HCT116 (cell line): ENCODE data around the gene MEI1. TPM values are rescaled to one million over a fixed set of nuclear protein-coding genes. Genes with fewer than 3 reads are reported as not detected.

Experiments
- ATAC-seq: fragments of 200-7000 bp; cut with Tn5 transposase; 2 replicates; pipeline ENCODE4 v1.9.1; 2020; ENCODE audit warnings: mild to moderate bottlenecking, moderate library complexity
- BruUV-seq: library from RNA; stranded (reverse); fragments of 400-500 nt; replicated peaks from 2 replicates; lab custom pipeline; 2021; lab: Mats Ljungman, UMichigan
- CTCF ChIA-PET: fragments of 300-600 bp; sonication (Branson Sonifier 250); formaldehyde crosslinking; loops from one replicate; lab custom pipeline; 2021; ENCODE audit warnings: antibody characterized with exemption; lab: Charles Lee
- POLR2A ChIA-PET: fragments of 300-600, 350-600 bp; sonication (Branson Sonifier 250); formaldehyde crosslinking; loops from one replicate; lab custom pipeline; 2021; ENCODE audit warnings: antibody characterized with exemption; lab: Charles Lee
- RAD21 ChIA-PET, 2 experiments: fragments of 300-600 bp; sonication (Branson Sonifier 250); formaldehyde crosslinking; loops; one replicate each; lab custom pipeline; 2023; ENCODE audit warnings: low total read pairs in 2 of 2; ENCODE audit not compliant: uncharacterized antibody in 2 of 2, unreplicated experiment in 2 of 2, low non-redundant PET in 1 of 2; lab: Charles Lee
- DNase-seq: peaks from one replicate; pipeline ENCODE4 v3.0.0-alpha.2; 2010; ENCODE audit warnings: low read depth, low spot score
- H2AFZ ChIP-seq: fragments of 200-600 bp; shearing (Covaris generic), sonication (generic); 2 replicates; pipeline ENCODE4 v1.6.1; 2017; ENCODE audit warnings: low read depth, mixed run types, mixed read lengths, antibody characterized with exemption, low read length; ENCODE audit not compliant: poor library complexity, severe bottlenecking
- H3K27ac ChIP-seq: 2 replicates; pipeline ENCODE4 v1.5.1; 2012; ENCODE audit warnings: low read depth, low read length
- H3K27me3 ChIP-seq: fragments of 200-600 bp; sonication (generic); 2 replicates; pipeline ENCODE4 v1.6.1; 2016; ENCODE audit warnings: mixed run types, low read length, mixed read lengths; ENCODE audit not compliant: insufficient read depth
- H3K36me3 ChIP-seq, 2 experiments: fragments of 200-500 bp in 1 of 2; fragments of 200-600 bp in 1 of 2; sonication (Bioruptor generic) in 1 of 2; sonication (generic) in 1 of 2; 2 replicates each; pipeline versions ENCODE4 v1.5.1 to v1.6.1; 2014 to 2016; ENCODE audit warnings: low read length in 2 of 2, inconsistent platforms in 1 of 2, mixed read lengths in 1 of 2, mixed run types in 1 of 2; ENCODE audit not compliant: insufficient read depth in 2 of 2, control insufficient read depth in 1 of 2
- H3K4me1 ChIP-seq, 2 experiments: fragments of 200-600 bp in 1 of 2; sonication (generic) in 1 of 2; 2 replicates each; pipeline versions ENCODE4 v1.5.1 to v1.6.1; 2012 to 2017; ENCODE audit warnings: low read length in 2 of 2, inconsistent platforms in 1 of 2, mild to moderate bottlenecking in 1 of 2, mixed read lengths in 1 of 2, mixed run types in 1 of 2, moderate library complexity in 1 of 2; ENCODE audit not compliant: insufficient read depth in 2 of 2, control insufficient read depth in 1 of 2
- H3K4me2 ChIP-seq: fragments of 200-600 bp; sonication (generic); 2 replicates; pipeline ENCODE4 v1.6.1; 2017; ENCODE audit warnings: mixed run types, low read length, mixed read lengths
- H3K4me3 ChIP-seq, 2 experiments: fragments of 200-600 bp in 1 of 2; sonication (generic) in 1 of 2; replicated peaks in 1 of 2; 2 replicates each; pipeline ENCODE4 v1.5.1; 2011 to 2016; ENCODE audit warnings: low read length in 2 of 2, control low read depth in 1 of 2, low read depth in 1 of 2, mild to moderate bottlenecking in 1 of 2, mixed read lengths in 1 of 2, mixed run types in 1 of 2
- H3K79me2 ChIP-seq: fragments of 200-600 bp; sonication (generic); 2 replicates; pipeline ENCODE4 v1.6.1; 2017; ENCODE audit warnings: mild to moderate bottlenecking, mixed run types, low read length, moderate library complexity, mixed read lengths; ENCODE audit not compliant: insufficient read depth
- H3K9ac ChIP-seq: fragments of 200-600 bp; sonication (generic); 2 replicates; pipeline ENCODE4 v1.6.1; 2016; ENCODE audit warnings: low read length, mixed read lengths
- H3K9me2 ChIP-seq: fragments of 200-600 bp; sonication (generic), shearing (Covaris generic); 2 replicates; pipeline ENCODE4 v1.6.1; 2017; ENCODE audit warnings: mixed run types, mild to moderate bottlenecking, moderate library complexity; ENCODE audit not compliant: insufficient read depth
- H3K9me3 ChIP-seq, 2 experiments: fragments of 200-500 bp in 1 of 2; fragments of 200-600 bp in 1 of 2; sonication (Bioruptor generic) in 1 of 2; sonication (generic) in 1 of 2; 2 replicates each; pipeline ENCODE4 v1.6.1; 2014 to 2017; ENCODE audit warnings: low read length in 2 of 2, mixed read lengths in 2 of 2, inconsistent platforms in 1 of 2, low read depth in 1 of 2, mild to moderate bottlenecking in 1 of 2, mixed run types in 1 of 2, moderate library complexity in 1 of 2; ENCODE audit not compliant: control insufficient read depth in 1 of 2, insufficient read depth in 1 of 2
- H4K20me1 ChIP-seq: fragments of 200-600 bp; sonication (generic), shearing (Covaris generic); 2 replicates; pipeline ENCODE4 v1.6.1; 2017; ENCODE audit warnings: mixed run types, mild to moderate bottlenecking, moderate library complexity; ENCODE audit not compliant: insufficient read depth
- ATF3 ChIP-seq: IDR thresholded peaks from 2 replicates; pipeline ENCODE4 v1.6.1; 2012
- CBX3 ChIP-seq: IDR thresholded peaks from 2 replicates; pipeline ENCODE4 v1.6.1; 2012; ENCODE audit warnings: low read depth
- CEBPB ChIP-seq: IDR thresholded peaks from 2 replicates; pipeline ENCODE4 v1.6.1; 2012; ENCODE audit warnings: low read depth
- CTCF ChIP-seq, 3 experiments: fragments of 200-600 bp in 1 of 3; sonication (generic) in 1 of 3; IDR thresholded peaks in 2 of 3; conservative IDR thresholded peaks in 1 of 3; 2 replicates each; pipeline ENCODE4 v1.5.1; 2012 to 2017; ENCODE audit warnings: low read depth in 2 of 3, low read length in 2 of 3, antibody characterized with exemption in 1 of 3, borderline replicate concordance in 1 of 3, control low read depth in 1 of 3, mild to moderate bottlenecking in 1 of 3, mixed read lengths in 1 of 3, mixed run types in 1 of 3, moderate library complexity in 1 of 3; ENCODE audit not compliant: insufficient read depth in 1 of 3
- EGR1 ChIP-seq: IDR thresholded peaks from 2 replicates; pipeline ENCODE4 v1.6.1; 2012; ENCODE audit warnings: low read depth
- ELF1 ChIP-seq: IDR thresholded peaks from 2 replicates; pipeline ENCODE4 v1.6.1; 2012; ENCODE audit warnings: low read depth, borderline replicate concordance
- EZH2 ChIP-seq: fragments of 200-600 bp; sonication (generic); IDR thresholded peaks from 2 replicates; pipeline ENCODE4 v1.6.1; 2017; ENCODE audit warnings: antibody characterized with exemption, mixed run types
- FOSL1 ChIP-seq: IDR thresholded peaks from 2 replicates; pipeline ENCODE4 v1.6.1; 2012; ENCODE audit warnings: low read depth
- JUND ChIP-seq: IDR thresholded peaks from 2 replicates; pipeline ENCODE4 v1.6.1; 2012
- POLR2A ChIP-seq: IDR thresholded peaks from 2 replicates; pipeline ENCODE4 v1.7.0; 2011; ENCODE audit warnings: borderline replicate concordance; ENCODE audit not compliant: insufficient read depth, insufficient read length; ENCODE audit errors: extremely low read depth
- POLR2AphosphoS5 ChIP-seq: IDR thresholded peaks from 2 replicates; pipeline ENCODE4 v1.6.1; 2011; ENCODE audit warnings: mild to moderate bottlenecking, low read depth, low read length, moderate library complexity
- RAD21 ChIP-seq: IDR thresholded peaks from 2 replicates; pipeline ENCODE4 v1.6.1; 2012; ENCODE audit warnings: low read depth, mild to moderate bottlenecking
- REST ChIP-seq: IDR thresholded peaks from 2 replicates; pipeline ENCODE4 v1.6.1; 2012; ENCODE audit warnings: low read depth
- SIN3A ChIP-seq: IDR thresholded peaks from 2 replicates; pipeline ENCODE4 v1.6.1; 2012; ENCODE audit warnings: low read depth
- SP1 ChIP-seq: IDR thresholded peaks from 2 replicates; pipeline ENCODE4 v1.6.1; 2012; ENCODE audit warnings: low read depth
- SRF ChIP-seq: IDR thresholded peaks from 2 replicates; pipeline ENCODE4 v1.6.1; 2012; ENCODE audit warnings: low read depth
- TCF7L2 ChIP-seq: IDR thresholded peaks from 2 replicates; pipeline ENCODE4 v1.7.0; 2011; ENCODE audit warnings: borderline replicate concordance, inconsistent platforms; ENCODE audit not compliant: insufficient read depth, insufficient read length; ENCODE audit errors: extremely low read depth
- YY1 ChIP-seq: IDR thresholded peaks from 2 replicates; pipeline ENCODE4 v1.6.1; 2011; ENCODE audit warnings: low read length, low read depth, moderate library complexity, mild to moderate bottlenecking; ENCODE audit not compliant: insufficient replicate concordance; ENCODE audit errors: extremely low read depth
- ZFX ChIP-seq: fragments of 450-650 bp; IDR thresholded peaks from 2 replicates; pipeline ENCODE4 v1.6.1; 2017
- ZNF274 ChIP-seq: fragments of 200-500 bp; sonication (Bioruptor generic); IDR thresholded peaks from 2 replicates; pipeline ENCODE4 v1.6.1; 2014; ENCODE audit warnings: mild to moderate bottlenecking, low read depth, low read length, inconsistent platforms
- intact Hi-C: fragments of 100-400 bp; cut with micrococcal nuclease; formaldehyde crosslinking; loops from 2 replicates; pipeline ENCODE4 v1.10.0; 2022
- total RNA-seq: library from RNA; stranded (reverse); gene quantifications from one replicate; pipeline ENCODE4 v1.2.1, GENCODE V29; 2021; ENCODE audit not compliant: unreplicated experiment

MEI1 gene
- total RNA-seq, 1 experiment from 2014 or later: 0.64 TPM

- CTCF ChIA-PET: interaction anchor here (0.9 kb wide), 1 partner anchor 17 kb away, joined by 3 read pairs; no protein-coding TSS in a partner anchor
- no peaks in the 10 kb centered on the region for H3K9me3 ChIP-seq
- H3K36me3 ChIP-seq: no peaks in the 10 kb centered on the region
- H3K27me3 ChIP-seq: no peaks in the 10 kb centered on the region
- H2AFZ ChIP-seq: no peak overlapping the region
- no peak for ATAC-seq
- no peak overlapping the region for H3K27ac ChIP-seq
- H3K79me2 ChIP-seq: no peaks in the 10 kb centered on the region
- BruUV-seq: no TSS peak
- TF ChIP-seq CEBPB (no peak), ZFX (no peak), POLR2AphosphoS5 (no peak), ZNF274 (no peak), RAD21 (no peak), SIN3A (no peak), SRF (no peak), ATF3 (no peak), POLR2A (no peak), EZH2 (no peak), JUND (no peak), FOSL1 (no peak), REST (no peak), CTCF (IDR thresholded peaks at IDR 0.05 in 2 of 3, conservative IDR thresholded peaks at IDR 0.05 in 1 of 3; ENCODE audit: borderline replicate concordance in 1 of 3, insufficient read depth in 1 of 3, low read depth in 2 of 3, low read length in 2 of 3) (no peak), ELF1 (no peak), EGR1 (no peak), CBX3 (no peak), YY1 (no peak), SP1 (no peak), TCF7L2 (no peak)
- no peak overlapping the region for H3K4me3 ChIP-seq
- no peaks in the 10 kb centered on the region for H4K20me1 ChIP-seq
- H3K9ac ChIP-seq: no peak overlapping the region
- RAD21 ChIA-PET: interaction anchor here in 1 of 2 experiments (0.7 kb wide), 1 partner anchor 146 kb away, joined by 3 read pairs; no protein-coding TSS in a partner anchor
- POLR2A ChIA-PET: no interaction called here
- H3K4me1 ChIP-seq: peaks cover 0 to 10% of the 10 kb centered on the region in 2 experiments; a peak in 1 of 4 replicates
- H3K4me2 ChIP-seq: no peak overlapping the region
- DNase-seq: no peak
- H3K9me2 ChIP-seq: no peaks in the 10 kb centered on the region
- intact Hi-C loops: no loop called here
These were observed 80.7 kb downstream of the MEI1 start for GRCh38 chr22:41779929-41780505.
